Kidney capillary endothelial cell (primary cell): ENCODE results near the gene PAPPA.

Source experiments
- DNase-seq: peaks from one replicate; pipeline ENCODE4 v3.0.0-alpha.2; 2018; ENCODE audit warnings: low spot score

PAPPA gene

DNA sequence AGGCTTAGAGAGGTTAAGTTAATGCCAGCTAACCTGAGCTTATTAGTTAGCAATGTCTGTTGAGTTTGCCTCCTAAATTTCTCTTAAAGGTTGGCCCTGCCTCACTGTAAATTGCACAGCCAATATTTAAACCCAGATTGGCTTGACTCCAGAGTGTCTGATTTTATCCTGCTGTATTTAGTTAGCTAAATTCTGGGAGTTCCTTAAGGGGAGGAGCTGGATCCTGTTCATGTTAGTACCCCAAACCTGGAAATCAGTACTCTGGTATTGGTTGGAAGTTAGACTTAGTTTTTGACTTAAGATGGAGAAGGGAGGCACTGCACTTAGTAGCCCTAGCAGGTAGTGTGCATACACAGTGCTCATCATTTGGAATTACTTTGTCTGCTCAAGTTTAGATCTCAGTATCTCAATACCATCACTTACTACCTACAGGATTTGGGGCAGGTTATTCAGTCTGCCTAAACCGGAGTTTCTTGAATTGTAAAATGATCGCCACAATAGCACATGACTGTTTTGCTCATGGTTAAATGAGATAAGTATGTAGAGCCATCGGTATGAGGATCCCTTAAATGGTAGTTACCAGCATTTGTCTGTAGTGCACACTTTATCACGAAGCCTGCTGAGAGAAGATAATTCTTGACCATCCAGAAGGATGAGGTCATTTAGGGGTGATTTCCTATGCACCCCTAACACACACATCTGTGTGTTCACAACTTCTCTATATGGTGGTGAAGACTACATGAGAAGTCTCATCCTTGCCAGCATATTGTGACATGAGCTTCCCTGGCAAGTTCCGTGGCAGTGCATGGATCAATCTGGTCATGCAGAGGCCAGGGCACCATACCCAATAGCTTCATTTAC lies 268.8 kb downstream of the PAPPA start:
- no peak for DNase-seq

DNA sequence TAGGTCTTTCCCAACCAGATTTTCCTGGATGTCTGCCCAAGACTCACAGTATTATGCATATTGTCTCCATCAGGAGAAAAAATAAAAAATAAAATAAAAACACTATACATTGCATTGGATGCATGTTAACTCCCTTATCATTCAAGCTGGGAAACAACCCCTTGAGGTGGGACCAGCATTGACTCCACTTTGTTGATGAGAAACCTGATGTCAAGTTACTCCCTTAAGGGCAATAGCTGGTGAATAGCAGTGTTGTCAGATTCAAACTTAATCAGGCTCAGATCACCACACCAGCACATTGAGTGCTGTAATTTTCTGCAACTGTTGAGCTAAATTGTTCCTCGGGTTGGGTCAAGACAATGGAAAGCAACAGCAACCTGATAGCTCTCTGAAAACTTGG lies 269.6 kb downstream of the PAPPA start:
- DNase-seq, result no peak

DNA sequence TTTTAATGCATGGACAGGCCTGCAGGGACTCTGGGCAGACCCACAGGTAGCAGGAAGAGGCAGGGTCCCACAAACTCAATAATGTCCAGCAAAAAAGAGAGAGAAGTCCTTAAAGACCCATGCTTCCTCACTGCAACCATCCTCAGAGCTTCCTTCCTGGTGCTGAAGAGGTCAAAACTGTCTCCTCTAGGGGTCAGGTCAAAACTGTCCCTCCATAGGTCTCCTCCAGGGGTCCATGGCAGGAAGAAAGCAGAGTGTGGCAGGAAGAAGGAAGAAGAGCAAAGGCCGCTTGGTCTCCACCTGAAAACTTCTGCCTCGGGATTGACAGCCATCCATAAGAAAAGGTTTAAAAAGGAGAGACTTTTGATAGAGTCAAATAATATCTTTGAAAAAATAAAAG lies 271.7 kb downstream of the PAPPA start:
- no peak for DNase-seq

DNA sequence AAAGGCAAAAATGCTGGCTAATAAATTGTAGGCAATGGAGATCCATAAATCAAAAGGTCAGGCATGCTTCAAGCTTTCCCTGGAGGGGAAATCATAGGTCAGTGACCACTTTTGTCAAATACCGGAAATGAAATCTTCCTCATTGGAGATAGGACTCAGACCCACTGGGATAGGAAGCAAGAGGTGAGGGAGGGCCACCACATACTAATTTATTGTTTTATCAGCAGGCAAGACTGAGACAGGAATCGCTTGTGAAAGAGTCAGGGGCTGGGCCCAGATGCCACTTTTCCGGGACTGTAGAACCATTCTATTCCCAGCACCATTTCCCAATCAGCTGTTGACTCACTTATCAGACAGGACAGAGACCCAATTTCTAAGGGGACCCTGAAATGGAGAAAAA lies 277.3 kb downstream of the PAPPA start:
- no peak for DNase-seq

DNA sequence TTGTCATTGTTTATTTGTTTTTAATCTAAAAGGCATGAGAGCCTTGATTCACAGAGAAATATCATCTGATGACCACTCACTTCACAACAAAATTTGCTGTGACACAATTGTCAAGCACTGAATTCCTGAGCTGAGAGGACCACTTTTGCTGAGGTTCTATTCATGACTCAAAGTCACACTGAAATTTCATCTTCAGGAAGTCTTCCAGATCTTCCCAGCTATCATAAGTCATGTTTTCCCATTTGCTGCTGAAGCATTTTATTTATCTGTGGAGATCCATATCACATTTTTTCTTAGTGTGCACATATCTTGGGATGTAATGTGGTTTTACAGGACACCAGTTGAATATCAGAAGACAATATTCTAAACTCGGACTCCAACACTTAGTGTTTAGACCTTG lies 278.5 kb downstream of the PAPPA start:
- no peak for DNase-seq

DNA sequence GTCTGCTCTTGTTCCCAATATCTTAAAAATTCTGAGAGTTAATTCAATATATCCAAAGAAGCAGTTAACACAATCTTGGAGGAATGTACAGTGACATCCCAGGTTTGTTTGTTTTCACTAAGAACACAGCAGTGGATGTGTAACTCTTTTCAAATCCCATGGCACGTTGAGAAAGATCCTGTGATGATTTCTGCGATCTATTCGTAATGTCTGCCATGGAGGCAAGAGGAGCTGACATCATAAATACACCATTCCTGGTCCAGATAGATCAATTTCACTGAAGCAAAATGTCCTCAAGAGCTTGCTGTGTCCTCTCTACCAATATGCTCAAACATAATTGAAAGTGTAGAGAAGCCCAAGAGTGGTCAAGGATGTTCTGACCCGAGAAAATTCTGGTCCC lies 280.7 kb downstream of the PAPPA start:
- no peak for DNase-seq

DNA sequence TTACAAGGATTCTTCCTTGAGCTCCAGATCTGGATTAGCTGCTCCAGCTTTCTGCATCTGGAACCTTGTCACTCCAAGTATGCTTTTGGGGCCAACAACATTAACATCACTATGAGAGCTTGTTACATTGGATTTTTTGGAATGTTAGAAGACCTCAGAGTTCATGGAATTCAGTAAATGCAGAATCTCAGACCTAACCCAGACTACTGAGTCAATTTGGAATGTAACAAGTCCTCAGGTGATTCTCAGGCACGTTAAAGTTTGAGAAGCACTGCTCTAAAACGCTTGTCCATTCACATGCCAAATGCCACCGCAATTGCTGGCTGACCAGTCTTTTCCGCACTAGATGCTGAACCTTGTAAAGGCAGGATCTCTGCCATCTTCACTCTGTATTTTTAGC lies 282.1 kb downstream of the PAPPA start:
- DNase-seq, result no peak

DNA sequence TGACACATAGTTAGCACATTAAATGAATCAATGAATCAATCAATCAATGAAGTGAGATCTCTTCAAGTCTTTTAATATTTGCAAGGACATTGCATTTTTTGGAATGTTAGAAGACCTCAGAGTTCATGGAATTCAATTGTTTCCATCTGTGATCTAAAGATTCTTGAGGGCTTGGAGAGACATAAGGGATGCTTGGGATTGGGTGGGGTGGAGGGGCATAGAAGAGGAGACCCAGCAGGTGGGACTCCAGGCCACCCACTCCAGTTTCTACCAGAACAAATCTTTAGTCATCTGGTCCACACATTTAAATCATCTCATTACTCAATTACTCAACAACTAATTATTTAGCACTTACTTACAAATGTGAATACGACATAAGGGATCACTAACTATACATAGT lies 282.5 kb downstream of the PAPPA start:
- no peak for DNase-seq

DNA sequence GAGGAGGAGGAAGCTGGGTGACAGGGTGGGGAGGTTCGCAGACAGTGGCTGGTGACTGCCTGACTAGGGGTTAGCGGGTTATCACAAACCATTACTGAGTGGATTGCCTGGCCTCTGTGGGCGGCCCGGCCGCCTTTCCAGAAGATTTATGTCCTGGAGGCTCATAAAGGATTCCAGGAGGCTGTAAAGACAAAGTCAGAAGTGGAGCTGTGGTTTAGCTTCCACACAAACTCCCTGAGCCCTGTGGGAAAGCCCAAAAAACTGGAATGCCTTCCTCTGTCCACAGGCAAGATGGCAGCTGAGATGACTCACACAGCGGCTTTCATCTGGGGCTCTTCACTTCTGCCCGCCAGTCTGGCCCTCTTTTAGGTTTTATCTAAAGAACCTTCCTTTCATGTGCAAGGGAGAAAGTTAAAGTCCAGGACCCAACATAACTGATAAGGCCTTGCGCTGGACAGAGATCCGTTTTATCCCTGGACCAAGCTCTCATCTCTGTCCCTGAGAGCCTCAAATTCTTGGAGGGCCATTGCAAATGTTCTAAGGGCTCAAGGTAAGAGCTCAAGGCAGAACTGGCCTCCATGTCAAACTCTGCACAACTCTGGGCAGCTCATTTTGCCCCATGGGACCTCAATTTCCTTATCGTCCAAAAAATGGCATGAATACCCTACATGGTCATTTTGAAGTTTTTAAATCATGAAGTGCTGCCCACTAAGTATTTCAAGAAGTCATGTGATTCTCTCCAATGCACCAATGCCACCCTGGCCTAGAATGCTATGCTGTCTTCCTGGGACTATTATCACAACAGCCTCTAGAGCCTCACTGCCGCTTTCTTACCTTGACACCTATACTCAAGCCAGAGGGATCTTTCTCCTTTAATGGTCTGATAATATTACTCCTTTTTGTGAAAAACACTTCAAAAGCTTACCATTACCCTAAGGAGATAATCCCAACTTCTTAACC lies 284.1 kb downstream of the PAPPA start:
- DNase-seq, result no peak

DNA sequence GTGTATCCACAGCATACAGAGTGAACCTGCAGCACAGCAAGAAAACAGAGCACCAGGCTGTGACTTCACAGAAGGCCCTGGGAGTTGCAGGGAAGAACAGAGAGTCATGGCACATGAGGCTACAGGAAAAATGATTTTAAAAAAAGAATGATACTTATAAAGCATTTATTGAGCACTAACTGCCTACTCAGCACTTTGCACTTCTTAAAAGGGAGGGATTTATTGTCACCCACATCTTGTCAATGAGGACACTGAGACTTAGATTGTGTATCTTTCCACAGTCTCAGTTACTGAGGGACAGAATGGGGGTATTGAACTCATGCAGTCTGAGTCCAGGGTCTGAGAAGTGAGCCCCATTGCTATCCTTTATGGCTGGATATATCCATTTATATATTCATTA lies 288.9 kb downstream of the PAPPA start:
- DNase-seq, result no peak

DNA sequence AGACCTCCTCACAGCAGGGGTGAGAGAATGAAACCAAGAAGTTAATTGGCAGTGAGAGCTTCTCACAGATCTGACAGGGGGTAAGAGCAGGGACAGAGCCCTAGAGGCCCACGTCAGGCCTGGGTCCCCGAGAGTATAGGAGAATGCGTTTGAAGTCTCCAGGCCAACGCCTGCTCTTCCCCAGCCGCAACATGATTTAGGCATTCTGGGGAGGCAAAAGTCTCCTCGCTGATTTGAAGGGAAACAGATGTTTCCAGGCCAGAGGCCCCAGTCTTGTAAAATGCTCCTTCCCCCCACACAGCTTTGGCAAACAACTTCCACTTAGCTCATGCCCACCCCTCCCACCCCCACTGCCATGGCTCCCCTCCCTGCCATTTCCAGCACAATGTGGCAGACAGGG lies 294.3 kb downstream of the PAPPA start:
- no peak for DNase-seq

DNA sequence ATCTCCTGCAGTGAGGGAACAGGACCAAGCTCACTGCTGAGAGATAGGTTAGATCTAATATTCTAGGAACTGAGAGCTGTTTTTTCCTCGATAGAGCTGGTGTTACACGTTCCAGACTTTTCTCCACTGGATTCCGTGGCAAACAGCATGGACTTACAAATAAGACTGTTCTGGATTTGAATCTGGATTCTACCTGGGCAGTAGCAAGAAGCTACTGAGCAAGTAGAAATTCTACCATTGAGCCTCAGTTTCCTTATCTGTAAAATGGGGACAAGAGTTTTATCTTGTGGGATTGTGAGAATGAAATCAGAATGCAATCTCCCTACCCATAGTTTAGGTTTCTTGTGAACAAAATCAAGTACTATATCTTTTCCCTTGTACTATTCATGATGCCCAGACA lies 294.8 kb downstream of the PAPPA start:
- no peak for DNase-seq

DNA sequence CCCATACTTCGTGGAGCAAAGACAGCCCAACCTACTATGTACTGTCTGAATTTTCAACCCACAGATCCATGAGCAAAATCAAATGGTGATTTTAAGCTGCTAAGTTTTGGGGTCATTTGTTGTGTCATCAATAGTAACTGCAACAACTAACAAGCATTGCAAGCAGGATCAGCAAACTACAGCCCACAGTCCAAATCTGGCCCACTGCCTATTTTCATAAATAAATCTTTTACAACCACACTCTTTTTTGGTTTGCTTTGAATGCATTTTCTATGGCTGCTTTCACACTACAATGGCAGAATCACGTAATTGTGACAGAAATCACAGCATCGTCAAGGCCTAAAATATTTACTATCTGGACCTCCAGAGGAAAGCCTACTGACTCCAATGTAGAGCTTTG lies 296.4 kb downstream of the PAPPA start:
- DNase-seq, result no peak

DNA sequence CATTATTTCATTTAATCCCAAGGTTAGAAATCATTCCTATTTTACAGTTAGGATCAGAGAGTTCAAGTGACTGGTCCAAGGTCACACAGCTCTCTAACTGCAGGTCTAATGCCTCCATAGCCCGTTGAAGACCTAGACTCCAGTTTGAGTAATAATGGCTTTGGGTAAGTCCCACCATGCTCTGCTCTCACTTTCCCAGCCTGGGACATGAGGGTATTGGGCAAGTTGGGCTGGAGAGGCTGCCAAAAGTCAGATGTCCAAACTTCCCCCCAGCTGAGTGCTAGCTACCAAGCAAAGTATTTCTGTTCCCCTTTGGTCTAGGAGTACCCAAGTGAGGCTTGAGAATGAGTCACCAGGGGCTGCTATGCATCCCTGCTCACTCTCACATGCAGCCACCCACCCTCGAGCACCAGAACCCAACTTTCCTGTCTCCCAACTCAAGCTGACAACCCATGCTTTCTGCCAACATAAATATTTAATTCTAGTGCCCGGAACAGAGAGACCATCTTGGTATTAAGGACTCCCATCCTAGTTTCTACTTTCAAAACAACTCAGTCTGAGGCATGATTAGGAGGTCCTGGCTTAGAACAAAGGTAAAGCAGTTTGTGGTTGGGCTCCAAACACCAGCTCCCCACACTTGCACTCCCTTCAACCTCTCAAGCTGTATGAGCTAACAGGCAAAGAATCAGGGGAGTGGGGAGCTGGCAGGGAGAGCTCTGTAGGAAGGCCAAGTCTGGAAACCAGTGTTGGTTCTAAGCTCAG lies 297.0 kb downstream of the PAPPA start:
- DNase-seq, result no peak

DNA sequence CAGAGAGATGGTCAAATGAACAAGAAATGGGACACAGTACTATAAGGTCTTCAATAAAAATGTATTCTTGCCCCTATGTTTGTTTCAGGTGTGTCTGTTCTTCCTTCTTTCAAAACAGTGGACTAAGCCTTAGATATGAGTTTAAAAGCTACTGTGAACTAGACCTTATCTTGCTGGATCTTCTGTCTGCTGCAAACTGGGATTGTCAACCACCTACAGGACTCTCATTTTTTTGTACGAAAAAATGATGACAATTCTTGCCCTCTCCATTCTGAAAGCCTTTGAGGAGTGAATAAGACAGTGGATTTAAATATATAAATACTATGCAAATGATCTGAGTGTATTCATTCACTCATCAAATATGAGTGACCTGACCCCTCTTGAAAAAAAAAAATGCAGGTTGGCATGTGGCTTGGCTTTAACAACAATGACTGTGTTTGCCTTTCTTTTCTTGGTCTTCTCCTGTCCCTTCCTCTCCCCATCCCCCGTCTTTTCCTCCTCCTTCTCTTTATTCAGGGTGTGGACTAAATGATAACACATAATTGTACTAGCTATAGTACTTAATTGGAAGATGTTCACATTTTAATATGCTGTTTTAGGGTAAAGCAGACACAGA lies 298.0 kb downstream of the PAPPA start:
- DNase-seq, result no peak
